C1 segment of cervical spinal cord (tissue), 14 donors: ENCODE data around the gene MTREX.

Source experiments
- DNase-seq, 14 donors: peaks; one replicate each; lab custom pipeline; 2025; lab: John Stamatoyannopoulos, UW

Gene MTREX

GRCh38 chr5:55383254-55383653 lies 75.5 kb downstream of the MTREX start:
- no peak for DNase-seq

DNA sequence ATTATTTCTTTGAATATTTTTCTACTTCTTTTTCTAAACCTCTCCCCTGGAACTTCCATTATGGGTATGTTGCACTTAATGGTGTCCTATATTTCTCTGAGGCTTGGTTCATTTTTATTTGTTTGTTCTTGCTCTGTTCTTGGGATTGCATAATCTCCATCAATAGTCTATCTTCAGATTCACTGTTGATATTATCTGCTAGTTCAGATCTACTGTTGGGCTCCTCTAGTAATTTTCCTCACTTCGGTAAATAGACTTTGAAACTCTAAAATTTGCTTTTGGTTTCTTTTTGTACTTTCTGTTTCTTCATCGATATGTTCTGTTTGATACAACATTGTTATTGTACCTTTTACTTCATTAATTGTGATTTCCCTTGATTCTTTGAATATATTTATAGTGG lies 76.3 kb downstream of the MTREX start:
- no peak for DNase-seq

- DNase-seq = no peak
Observed at GRCh38 chr5:55385227-55385626, 77.4 kb downstream of the MTREX start.

DNA sequence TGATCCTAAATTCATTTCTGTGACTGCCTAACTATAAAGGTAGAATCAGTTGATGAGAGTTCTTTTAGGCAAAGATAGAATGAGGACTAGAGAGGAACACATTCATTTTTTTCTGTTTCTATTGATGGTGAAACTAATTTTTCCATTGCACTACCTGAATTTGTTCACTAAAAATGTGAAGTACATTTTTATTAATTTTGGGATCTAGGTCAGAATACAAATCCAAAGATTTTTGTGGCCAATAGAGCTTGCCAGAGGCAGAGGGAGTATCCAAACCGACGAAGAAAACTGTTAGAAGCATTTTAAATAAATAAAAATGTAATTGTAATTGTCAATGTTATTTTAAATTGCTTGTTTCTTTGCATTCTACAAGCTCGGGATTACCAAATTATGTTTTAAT lies 78.1 kb downstream of the MTREX start:
- no peak for DNase-seq

- DNase-seq = no peak
Observed at GRCh38 chr5:55386356-55386755, 78.6 kb downstream of the MTREX start.

- no peak for DNase-seq
Observed at GRCh38 chr5:55387865-55388264, 80.1 kb downstream of the MTREX start.

DNA sequence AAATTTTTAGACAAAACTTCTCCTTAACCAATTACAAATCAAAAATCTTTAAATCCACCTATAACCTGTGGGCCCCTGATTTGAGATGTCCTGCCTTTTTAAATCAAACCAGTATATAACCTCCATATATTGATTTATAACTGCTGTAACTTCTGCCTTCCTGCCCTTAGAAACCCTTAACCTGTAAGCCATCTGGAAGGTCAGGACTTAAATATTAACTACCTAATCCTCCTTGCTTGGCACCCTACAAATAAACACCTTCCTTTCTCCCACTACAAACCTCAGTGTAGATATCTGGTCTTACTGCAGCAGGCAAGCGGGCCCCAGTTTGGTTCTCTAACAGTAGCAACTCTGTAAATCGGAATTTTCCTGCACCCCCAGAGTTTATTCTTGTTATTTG lies 83.9 kb downstream of the MTREX start:
- DNase-seq = no peak

DNA sequence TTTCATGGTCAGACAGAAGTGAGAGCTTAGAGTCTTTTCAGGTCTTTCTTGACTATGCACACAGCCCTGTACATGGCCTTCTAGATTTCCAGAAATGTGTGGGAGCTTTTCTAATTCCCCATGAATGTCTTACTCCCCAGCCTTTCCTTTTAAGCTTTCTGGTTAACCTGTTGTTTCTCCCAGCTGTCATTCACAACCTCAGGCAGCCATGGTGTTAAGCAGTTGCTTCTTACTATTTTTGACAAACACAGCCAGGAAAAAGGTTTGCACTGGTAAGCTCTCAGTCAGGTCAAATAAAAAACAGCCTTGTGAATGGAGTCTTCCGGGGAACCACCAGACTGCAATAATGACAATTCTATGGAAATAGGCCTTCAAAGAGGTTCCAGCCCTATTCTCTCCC lies 84.9 kb downstream of the MTREX start:
- no peak for DNase-seq

GRCh38 chr5:55393501-55394175 lies 85.8 kb downstream of the MTREX start:
- no peak for DNase-seq

DNA sequence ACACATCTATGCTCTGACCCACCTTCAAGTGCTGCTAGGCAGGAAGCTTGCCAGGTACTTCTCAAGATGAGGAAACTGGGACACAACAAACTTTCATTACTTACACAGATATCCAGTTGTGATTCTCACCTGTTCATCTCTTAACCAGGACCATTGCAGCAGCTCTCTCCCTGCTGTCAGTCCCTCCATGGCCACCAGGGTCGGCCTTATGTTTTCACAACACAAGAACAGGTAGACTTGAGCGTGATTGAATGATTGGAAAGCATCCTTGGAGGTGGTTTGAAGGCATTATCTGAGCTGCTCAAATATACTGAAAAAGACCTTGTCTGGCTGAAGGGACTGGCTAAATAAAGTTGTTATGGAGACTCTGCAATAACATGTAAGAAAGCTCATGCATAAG lies 94.4 kb downstream of the MTREX start:
- no peak for DNase-seq

- no peak for DNase-seq
Observed at GRCh38 chr5:55406292-55406691, 98.5 kb downstream of the MTREX start.

DNA sequence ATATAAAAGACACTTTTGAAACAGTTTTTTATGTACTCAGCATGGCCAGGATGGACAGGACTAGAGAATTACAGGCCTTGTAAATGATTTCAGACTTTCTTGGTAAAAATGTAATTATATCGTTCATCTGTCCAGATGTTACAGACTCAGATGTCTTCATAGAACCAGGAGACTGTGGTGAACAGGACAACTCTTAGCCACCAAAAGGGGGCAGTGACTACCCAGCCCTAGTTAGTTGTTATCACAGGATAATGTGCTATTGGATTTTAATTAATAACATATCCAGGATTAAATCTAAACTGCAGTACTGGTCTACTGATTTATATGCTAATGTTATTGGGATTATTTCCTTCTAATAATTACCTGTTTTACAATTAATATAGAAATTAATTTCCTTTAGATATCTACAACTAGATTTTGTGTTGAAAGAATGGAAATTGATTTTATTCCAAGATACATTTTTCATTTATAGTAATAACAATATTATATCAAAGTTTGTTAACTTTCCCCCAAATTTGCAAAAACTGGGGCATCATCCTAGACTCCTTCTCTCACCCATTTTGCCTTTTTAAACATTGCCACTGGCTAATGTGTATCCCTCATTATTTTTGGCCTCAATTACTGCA lies 99.4 kb downstream of the MTREX start:
- DNase-seq = peak in 1 of 14 donors; percentile 18

DNA sequence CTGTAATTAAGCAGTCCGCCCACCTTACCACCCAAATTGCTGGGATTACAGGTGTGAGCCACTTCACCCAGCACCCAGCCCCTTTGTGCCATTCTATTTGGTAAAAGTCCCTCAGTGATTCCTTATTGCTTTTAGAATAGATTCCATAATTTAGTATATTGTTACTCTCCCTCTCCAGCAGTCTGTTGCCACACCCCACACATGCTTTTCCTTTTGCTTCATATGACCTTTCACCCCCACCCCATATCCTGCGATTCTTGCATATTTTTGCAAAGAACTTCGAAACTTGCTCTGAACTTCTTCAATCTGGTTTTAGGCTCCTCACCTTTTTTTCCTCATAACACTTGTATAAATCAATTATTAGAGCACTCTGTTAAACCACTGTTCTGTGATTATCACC lies 100.2 kb downstream of the MTREX start:
- DNase-seq = no peak

GRCh38 chr5:55409775-55410174 lies 102.0 kb downstream of the MTREX start:
- DNase-seq = no peak

GRCh38 chr5:55410845-55411244 lies 103.1 kb downstream of the MTREX start:
- DNase-seq = no peak

GRCh38 chr5:55411876-55412275 lies 104.1 kb downstream of the MTREX start:
- DNase-seq = no peak

GRCh38 chr5:55413644-55414043 lies 105.9 kb downstream of the MTREX start:
- no peak for DNase-seq

- DNase-seq = no peak
Observed at GRCh38 chr5:55415071-55415470, 107.3 kb downstream of the MTREX start.

- DNase-seq = no peak
Observed at GRCh38 chr5:55416306-55416705, 108.5 kb downstream of the MTREX start.

DNA sequence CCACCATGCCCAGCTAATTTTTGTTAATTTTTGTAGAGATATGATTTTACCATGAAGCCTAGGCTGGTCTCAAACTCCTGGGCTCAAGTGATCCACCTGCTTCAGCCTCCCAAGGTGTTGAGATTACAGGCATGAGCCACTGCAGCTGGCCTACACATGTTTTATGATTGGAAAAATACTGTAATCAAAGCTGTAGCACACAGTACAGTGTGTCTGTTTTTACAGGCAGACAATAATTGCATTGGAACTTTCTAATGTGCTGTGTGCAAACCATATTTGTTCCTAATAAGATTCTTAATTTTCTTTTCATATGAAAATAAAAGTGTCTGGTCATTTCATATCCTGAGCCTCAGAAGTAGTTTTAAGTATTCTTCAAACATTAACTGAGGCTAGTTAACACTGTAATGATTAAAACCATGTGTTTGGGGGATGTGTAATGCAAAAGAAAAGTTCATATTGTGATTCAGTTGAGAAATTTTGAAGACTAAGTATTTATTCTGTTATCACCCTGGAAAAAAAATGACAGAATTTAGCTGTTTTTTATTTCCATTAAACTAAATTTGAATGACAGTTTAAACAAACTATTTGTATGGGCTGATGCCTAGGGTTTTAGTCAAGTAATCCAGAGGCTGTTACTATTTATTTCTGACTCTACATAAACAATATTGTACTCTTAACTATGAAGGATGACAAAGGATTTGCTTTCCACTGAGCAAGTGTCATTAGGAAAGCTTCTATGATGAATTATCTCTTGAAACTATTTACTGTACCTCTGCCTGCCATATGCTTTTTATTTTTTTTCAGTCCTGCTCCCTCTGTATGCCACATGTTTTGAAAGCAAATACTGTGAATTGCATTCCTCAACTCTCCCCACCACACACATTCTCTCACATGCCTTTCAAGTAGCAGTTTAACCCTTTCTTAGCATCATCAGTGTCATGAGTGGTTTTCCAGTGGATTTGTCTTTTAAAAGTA lies 111.5 kb downstream of the MTREX start:
- DNase-seq = no peak

- no peak for DNase-seq
Observed at GRCh38 chr5:55421074-55421529, 113.3 kb downstream of the MTREX start.

DNA sequence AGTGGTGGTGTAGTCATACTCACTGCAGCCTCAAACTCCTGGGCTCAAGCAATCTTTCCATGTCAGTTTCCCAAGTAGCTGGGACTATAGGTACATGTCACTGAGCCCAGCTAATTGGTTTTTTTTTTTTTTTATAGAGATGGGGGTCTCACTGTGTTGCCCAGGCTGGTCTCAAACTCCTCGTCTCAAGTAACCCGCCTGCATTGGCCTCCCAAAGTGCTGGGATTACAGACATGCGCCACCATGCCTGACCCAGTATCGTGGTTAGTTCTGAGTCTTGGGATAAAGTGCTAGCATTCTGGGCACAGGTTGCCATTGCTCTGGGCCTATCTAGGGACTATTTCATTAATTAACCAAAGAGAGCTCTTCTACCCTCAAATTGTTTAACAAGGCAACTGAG lies 118.7 kb downstream of the MTREX start:
- no peak for DNase-seq
